Fibroblast of lung (primary cell): ENCODE measurements around the gene CELF2.
"Not testable (repeated sequence)": the region's sequence is repeated elsewhere in the genome, so short reads cannot be mapped to it uniquely, and the experiment has no call there.

Experiments
- CTCF ChIP-seq, 2 donors: IDR thresholded peaks in 1 of 2; conservative IDR thresholded peaks in 1 of 2; 1 replicate in 1 of 2; 2 replicates in 1 of 2; pipeline ENCODE4 v1.5.1; 2011 to 2012; ENCODE audit warnings: low read length in 2 of 2, control low read depth in 1 of 2, inconsistent platforms in 1 of 2, low read depth in 1 of 2, mild to moderate bottlenecking in 1 of 2
- EZH2 ChIP-seq: IDR thresholded peaks from 2 replicates; pipeline ENCODE4 v1.5.1; 2012; ENCODE audit warnings: low read length, control low read depth, mild to moderate bottlenecking; ENCODE audit errors: missing control alignments

- not testable (repeated sequence) for TF ChIP-seq CTCF (conservative IDR thresholded peaks at IDR 0.05 in 1 of 2, IDR thresholded peaks at IDR 0.05 in 1 of 2; ENCODE audit: low read depth in 1 of 2, low read length in 2 of 2); EZH2
Observed at GRCh38 chr10:11127017-11127416, 109.3 kb downstream of the CELF2 start.
